ENCODE data around the gene TMEM273.

TMEM273 gene

GRCh38 chr10:49187950-49188761 is at the start of gene TMEM273:
Gene TMEM273 (minus strand): TSS chr10:49188391. CDS start chr10:49188336, 55 bp downstream.
- DNase-seq = no peak

- no peak for DNase-seq
Measured at GRCh38 chr10:49237985-49238384, 49.8 kb upstream of the TMEM273 start.

- no peak for DNase-seq
Measured at GRCh38 chr10:49235392-49235791, 47.2 kb upstream of the TMEM273 start.

- no peak for DNase-seq
Measured at GRCh38 chr10:49231086-49231820, 43.1 kb upstream of the TMEM273 start.

GRCh38 chr10:49230004-49230403 is 41.8 kb upstream of the TMEM273 start:
- no peak for DNase-seq

GRCh38 chr10:49228677-49229076 is 40.5 kb upstream of the TMEM273 start:
- DNase-seq = no peak

GRCh38 chr10:49227406-49227805 is 39.2 kb upstream of the TMEM273 start:
- DNase-seq = no peak

- DNase-seq = no peak
Measured at GRCh38 chr10:49226594-49226993, 38.4 kb upstream of the TMEM273 start.

- no peak for DNase-seq
Measured at GRCh38 chr10:49225218-49225876, 37.2 kb upstream of the TMEM273 start.

- DNase-seq = no peak
Measured at GRCh38 chr10:49223205-49223604, 35.0 kb upstream of the TMEM273 start.

- DNase-seq = no peak
Measured at GRCh38 chr10:49222170-49222569, 34.0 kb upstream of the TMEM273 start.

- DNase-seq = no peak
Measured at GRCh38 chr10:49220679-49221078, 32.5 kb upstream of the TMEM273 start.

GRCh38 chr10:49220031-49220430 is 31.8 kb upstream of the TMEM273 start:
- no peak for DNase-seq

GRCh38 chr10:49219248-49219647 is 31.1 kb upstream of the TMEM273 start:
- DNase-seq = no peak

GRCh38 chr10:49218480-49218879 is 30.3 kb upstream of the TMEM273 start:
- no peak for DNase-seq

GRCh38 chr10:49217645-49218044 is 29.5 kb upstream of the TMEM273 start:
- no peak for DNase-seq

GRCh38 chr10:49213211-49213610 is 25.0 kb upstream of the TMEM273 start:
- DNase-seq = no peak

- DNase-seq = no peak
Measured at GRCh38 chr10:49212783-49213182, 24.6 kb upstream of the TMEM273 start.

- no peak for DNase-seq
Measured at GRCh38 chr10:49212076-49212475, 23.9 kb upstream of the TMEM273 start.

GRCh38 chr10:49208996-49209395 is 20.8 kb upstream of the TMEM273 start:
- no peak for DNase-seq

- DNase-seq = no peak
Measured at GRCh38 chr10:49207936-49208487, 19.8 kb upstream of the TMEM273 start.

GRCh38 chr10:49207113-49207512 is 18.9 kb upstream of the TMEM273 start:
- DNase-seq = no peak

GRCh38 chr10:49205206-49205605 is 17.0 kb upstream of the TMEM273 start:
- DNase-seq = no peak

All from cortex of kidney (tissue), 1 donor.